SK-N-SH treated with all-trans-retinoic acid at 6 μM for 48 hours (cell line): ENCODE results near the gene ZRANB2.

Experiments used
- ATAC-seq: fragments of 200-7000 bp; cut with Tn5 transposase; 3 replicates; pipeline ENCODE4 v1.9.1; 2020; ENCODE audit warnings: mild to moderate bottlenecking, moderate library complexity
- BACH2 ChIP-seq: fragments of 250-450 bp; sonication (Bioruptor Pico); IDR thresholded peaks from 2 replicates; pipeline ENCODE4 v1.9.0; 2021; ENCODE audit warnings: mild to moderate bottlenecking, borderline replicate concordance
- CREB5 ChIP-seq: fragments of 250-450 bp; sonication (Bioruptor Pico); IDR thresholded peaks from 2 replicates; pipeline ENCODE4 v1.5.1; 2020; ENCODE audit warnings: low read depth, mild to moderate bottlenecking, moderate library complexity
- CSDC2 ChIP-seq: fragments of 250-450 bp; sonication (Bioruptor Pico); IDR thresholded peaks from 2 replicates; pipeline ENCODE4 v1.5.0; 2020; ENCODE audit warnings: mild to moderate bottlenecking, moderate library complexity
- CSRNP3 ChIP-seq: fragments of 250-450 bp; sonication (Bioruptor Pico); IDR thresholded peaks from 2 replicates; pipeline ENCODE4 v1.5.1; 2021; ENCODE audit warnings: mild to moderate bottlenecking, moderate library complexity
- ESRRG ChIP-seq: fragments of 250-450 bp; sonication (Bioruptor Pico); IDR thresholded peaks from 2 replicates; pipeline ENCODE4 v1.6.1; 2021; ENCODE audit warnings: mild to moderate bottlenecking
- OSR1 ChIP-seq: fragments of 250-450 bp; sonication (Bioruptor Pico); IDR thresholded peaks from 2 replicates; pipeline ENCODE4 v1.8.0; 2022; ENCODE audit warnings: moderate library complexity, mild to moderate bottlenecking, inconsistent platforms
- PATZ1 ChIP-seq: fragments of 250-450 bp; sonication (Bioruptor Pico); IDR thresholded peaks from 2 replicates; pipeline ENCODE4 v1.8.0; 2020; ENCODE audit warnings: mild to moderate bottlenecking, moderate library complexity, borderline replicate concordance
- PPARA ChIP-seq: fragments of 250-450 bp; sonication (Bioruptor Pico); IDR thresholded peaks from 2 replicates; pipeline ENCODE4 v1.5.0; 2020; ENCODE audit warnings: mild to moderate bottlenecking, borderline replicate concordance
- RARB ChIP-seq: fragments of 250-450 bp; sonication (Bioruptor Pico); IDR thresholded peaks from 2 replicates; pipeline ENCODE4 v1.8.0; 2021; ENCODE audit warnings: mild to moderate bottlenecking, moderate library complexity
- SNAI2 ChIP-seq: fragments of 250-450 bp; sonication (Bioruptor Pico); IDR thresholded peaks from 2 replicates; pipeline ENCODE4 v1.5.0; 2020; ENCODE audit warnings: mild to moderate bottlenecking, moderate library complexity
- TCF4 ChIP-seq: fragments of 250-450 bp; sonication (Bioruptor Pico); IDR thresholded peaks from 2 replicates; pipeline ENCODE4 v1.8.0; 2021; ENCODE audit warnings: mild to moderate bottlenecking, moderate library complexity, borderline replicate concordance
- TOX ChIP-seq: fragments of 250-450 bp; sonication (Bioruptor Pico); IDR thresholded peaks from 2 replicates; pipeline ENCODE4 v1.8.0; 2021; ENCODE audit warnings: mild to moderate bottlenecking, moderate library complexity, borderline replicate concordance
- TSHZ2 ChIP-seq: fragments of 250-450 bp; sonication (Bioruptor Pico); IDR thresholded peaks from 2 replicates; pipeline ENCODE4 v1.5.0; 2020; ENCODE audit warnings: mild to moderate bottlenecking, moderate library complexity
- ZC3H10 ChIP-seq: fragments of 250-450 bp; sonication (Bioruptor Pico); IDR thresholded peaks from 2 replicates; pipeline ENCODE4 v1.5.1; 2021; ENCODE audit warnings: mild to moderate bottlenecking, moderate library complexity
- ZNF565 ChIP-seq: fragments of 450-650 bp; formaldehyde crosslinking; conservative IDR thresholded peaks from 2 replicates; pipeline ENCODE4 v1.5.0; 2020; ENCODE audit warnings: low read depth, mild to moderate bottlenecking, moderate library complexity
- ZNF70 ChIP-seq: fragments of 450-650 bp; formaldehyde crosslinking; IDR thresholded peaks from 2 replicates; pipeline ENCODE4 v1.5.0; 2020; ENCODE audit warnings: mild to moderate bottlenecking, moderate library complexity
- ZNF8 ChIP-seq: fragments of 450-650 bp; formaldehyde crosslinking; IDR thresholded peaks from 2 replicates; pipeline ENCODE4 v1.5.0; 2020; ENCODE audit warnings: mild to moderate bottlenecking, moderate library complexity

The ZRANB2 gene

GRCh38 chr1:71074681-71075080, 6.2 kb downstream of the ZRANB2 start:
- no peak for ATAC-seq
- TF ChIP-seq CSRNP3 = no peak
- TF ChIP-seq ZNF70 = no peak

GRCh38 chr1:71072273-71072672, 8.6 kb downstream of the ZRANB2 start:
- TF ChIP-seq TCF4 (CRISPR knock-in tag) (no peak), OSR1 (CRISPR knock-in tag) (no peak), TSHZ2 (CRISPR knock-in tag) (no peak), RARB (CRISPR knock-in tag) (no peak), CSDC2 (CRISPR knock-in tag) (no peak), ZC3H10 (CRISPR knock-in tag) (no peak), CSRNP3 (no peak), ZNF8 (CRISPR knock-in tag) (no peak), CREB5 (no peak)
- no peak for ATAC-seq

GRCh38 chr1:71071720-71072119, 9.1 kb downstream of the ZRANB2 start:
- ATAC-seq = no peak
- TF ChIP-seq BACH2 (CRISPR knock-in tag) (no peak), CREB5 (no peak), ZNF565 (no peak), PATZ1 (no peak), ZC3H10 (CRISPR knock-in tag) (no peak), SNAI2 (CRISPR knock-in tag) (no peak), PPARA (no peak), CSRNP3 (no peak), CSDC2 (CRISPR knock-in tag) (no peak), ESRRG (CRISPR knock-in tag) (no peak), TOX (CRISPR knock-in tag) (no peak)
